Brain microvascular endothelial cell (primary cell): ENCODE data around the gene LMNB1.

Experiments used
- DNase-seq: peaks from one replicate; pipeline ENCODE4 v3.0.0-alpha.2; 2020
- H3K27ac ChIP-seq: fragments of 250-450 bp; sonication (Bioruptor Pico); 2 replicates; pipeline ENCODE4 v1.5.1; 2020; ENCODE audit warnings: mild to moderate bottlenecking, moderate library complexity
- H3K27me3 ChIP-seq: fragments of 250-450 bp; sonication (Bioruptor Pico); replicated peaks from 2 replicates; pipeline ENCODE4 v1.5.1; 2020; ENCODE audit warnings: mild to moderate bottlenecking
- H3K36me3 ChIP-seq: fragments of 250-450 bp; sonication (Bioruptor Pico); replicated peaks from 2 replicates; pipeline ENCODE4 v1.5.1; 2020; ENCODE audit warnings: mild to moderate bottlenecking
- H3K4me3 ChIP-seq: 2 replicates; pipeline ENCODE4 v1.5.1; 2011; ENCODE audit warnings: low read depth, mild to moderate bottlenecking, control low read depth, low read length, moderate library complexity
- CTCF ChIP-seq: IDR thresholded peaks from 2 replicates; pipeline ENCODE4 v1.5.1; 2011; ENCODE audit warnings: low read depth, mild to moderate bottlenecking, moderate library complexity, low read length, control low read depth, inconsistent platforms; ENCODE audit errors: missing control alignments
- in situ Hi-C: cut with HindIII; loops from 2 replicates; pipeline ENCODE4 v1.10.0; 2017; ENCODE audit warnings: low sequenced_read_pairs, low pct_ligation_motif_present

LMNB1 gene

GRCh38 chr5:126872561-126873354, 95.8 kb downstream of the LMNB1 start:
- no peak overlapping the region for H3K4me3 ChIP-seq
- DNase-seq, result no peak
- H3K27ac ChIP-seq, result no peak overlapping the region

GRCh38 chr5:126875303-126875785, 98.4 kb downstream of the LMNB1 start:
- in situ Hi-C loops, result no loop called here
- no peaks in the 10 kb centered on the region for H3K27me3 ChIP-seq
- no peak overlapping the region for H3K27ac ChIP-seq
- DNase-seq, result no peak
- no peak overlapping the region for H3K4me3 ChIP-seq
- H3K36me3 ChIP-seq, result no peaks in the 10 kb centered on the region
- no peak for TF ChIP-seq CTCF

More at GRCh38 chr5:126872561-126873354, 95.8 kb downstream of the LMNB1 start:
- in situ Hi-C loops, result no loop called here
- no peak for TF ChIP-seq CTCF
- Histone ChIP-seq H3K36me3 (no peaks in the 10 kb centered on the region), H3K27me3 (no peaks in the 10 kb centered on the region)

- H3K4me3 ChIP-seq, result no peak overlapping the region
- no peak for DNase-seq
- in situ Hi-C loops, result no loop called here
- H3K36me3 ChIP-seq, result no peaks in the 10 kb centered on the region
- no peak for TF ChIP-seq CTCF
- no peaks in the 10 kb centered on the region for H3K27me3 ChIP-seq
- H3K27ac ChIP-seq, result no peak overlapping the region
These were observed 100.7 kb downstream of the LMNB1 start for GRCh38 chr5:126877602-126878001.

- no peak for TF ChIP-seq CTCF
- DNase-seq, result no peak
- H3K27ac ChIP-seq, result no peak overlapping the region
- in situ Hi-C loops, result no loop called here
- no peaks in the 10 kb centered on the region for H3K27me3 ChIP-seq
- H3K4me3 ChIP-seq, result no peak overlapping the region
- H3K36me3 ChIP-seq, result no peaks in the 10 kb centered on the region
These were observed 101.1 kb downstream of the LMNB1 start for GRCh38 chr5:126878085-126878484.

- in situ Hi-C loops, result no loop called here
- DNase-seq, result no peak
- Histone ChIP-seq H3K27ac (no peak overlapping the region), H3K4me3 (no peak overlapping the region), H3K27me3 (no peaks in the 10 kb centered on the region), H3K36me3 (no peaks in the 10 kb centered on the region)
- TF ChIP-seq CTCF, result no peak
These were observed 101.7 kb downstream of the LMNB1 start for GRCh38 chr5:126878634-126879033.
